Adipocyte (in vitro differentiated cells): ENCODE measurements around the gene ESYT1.
A peak's percentile ranks its signal among the peaks of the same experiment; 100 is the strongest.
"Not testable (repeated sequence)": the region's sequence is repeated elsewhere in the genome, so short reads cannot be mapped to it uniquely, and the experiment has no call there.

Experiments used
- DNase-seq: peaks from one replicate; pipeline ENCODE4 v3.0.0-alpha.2; 2015; ENCODE audit warnings: low read depth
- H3K27me3 ChIP-seq: replicated peaks from 2 replicates; pipeline ENCODE4 v1.7.0; 2013; ENCODE audit warnings: mild to moderate bottlenecking, low read length, moderate library complexity; ENCODE audit not compliant: control insufficient read depth, insufficient read depth
- H3K36me3 ChIP-seq: 2 replicates; pipeline ENCODE4 v1.7.0; 2013; ENCODE audit warnings: low read length, mild to moderate bottlenecking, moderate library complexity; ENCODE audit not compliant: control insufficient read depth, insufficient read depth, severe bottlenecking
- H3K4me1 ChIP-seq: 2 replicates; pipeline ENCODE4 v1.7.0; 2013; ENCODE audit warnings: mild to moderate bottlenecking, low read length, moderate library complexity; ENCODE audit not compliant: control insufficient read depth, insufficient read depth
- H3K4me3 ChIP-seq: 2 replicates; pipeline ENCODE4 v1.7.0; 2013; ENCODE audit warnings: mild to moderate bottlenecking, low read length, moderate library complexity
- H3K9ac ChIP-seq: 2 replicates; pipeline ENCODE4 v1.7.0; 2013; ENCODE audit warnings: mild to moderate bottlenecking, low read length, moderate library complexity
- H3K9me3 ChIP-seq: 2 replicates; pipeline ENCODE4 v1.7.0; 2013; ENCODE audit warnings: mild to moderate bottlenecking, low read length, moderate library complexity; ENCODE audit not compliant: control insufficient read depth

The ESYT1 gene

DNA sequence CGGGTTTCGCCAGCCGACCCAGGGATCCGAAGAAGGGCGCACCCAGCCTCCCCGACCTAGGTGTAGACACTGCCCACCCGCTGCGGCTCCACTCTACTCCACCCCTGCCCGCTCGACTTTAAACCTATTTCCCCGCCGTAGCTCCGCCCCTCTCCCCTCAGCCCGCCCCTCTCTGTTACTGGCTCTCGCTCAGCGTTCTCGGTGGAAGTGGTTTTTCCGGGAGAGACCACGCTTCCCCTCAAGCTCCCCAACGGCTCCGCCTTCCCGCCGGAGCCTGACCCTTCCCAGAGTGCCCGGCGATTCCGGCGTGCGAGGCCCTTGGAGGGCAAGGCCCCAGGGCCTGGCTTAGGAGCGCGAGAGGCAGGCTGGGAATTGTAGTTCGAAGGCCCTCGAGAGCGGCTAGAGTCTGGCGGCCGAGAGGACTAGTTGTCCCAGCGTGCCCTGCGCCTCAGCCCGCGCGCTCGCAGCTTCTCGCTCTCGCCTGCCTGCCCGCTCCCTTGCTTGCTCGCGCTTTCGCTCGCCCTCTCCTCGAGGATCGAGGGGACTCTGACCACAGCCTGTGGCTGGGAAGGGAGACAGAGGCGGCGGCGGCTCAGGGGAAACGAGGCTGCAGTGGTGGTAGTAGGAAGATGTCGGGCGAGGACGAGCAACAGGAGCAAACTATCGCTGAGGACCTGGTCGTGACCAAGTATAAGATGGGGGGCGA, 23.8 kb upstream of the ESYT1 start, which contains the start of gene PA2G4:
TSS of gene PA2G4 (plus strand) at position 451 of the 706 bp plus-strand sequence. CDS start at position 630, 179 bp downstream.
- Histone ChIP-seq H3K9ac (peak within 1 kb of the TSS; percentile 96), H3K9me3 (no peaks in the 10 kb centered on the region), H3K27me3 (no peaks in the 10 kb centered on the region), H3K4me3 (peak within 1 kb of the TSS; percentile 97), H3K36me3 (peaks cover 26% of the 10 kb centered on the region), H3K4me1 (peaks cover 24% of the 10 kb centered on the region)
- peak; percentile 100 for DNase-seq

DNA sequence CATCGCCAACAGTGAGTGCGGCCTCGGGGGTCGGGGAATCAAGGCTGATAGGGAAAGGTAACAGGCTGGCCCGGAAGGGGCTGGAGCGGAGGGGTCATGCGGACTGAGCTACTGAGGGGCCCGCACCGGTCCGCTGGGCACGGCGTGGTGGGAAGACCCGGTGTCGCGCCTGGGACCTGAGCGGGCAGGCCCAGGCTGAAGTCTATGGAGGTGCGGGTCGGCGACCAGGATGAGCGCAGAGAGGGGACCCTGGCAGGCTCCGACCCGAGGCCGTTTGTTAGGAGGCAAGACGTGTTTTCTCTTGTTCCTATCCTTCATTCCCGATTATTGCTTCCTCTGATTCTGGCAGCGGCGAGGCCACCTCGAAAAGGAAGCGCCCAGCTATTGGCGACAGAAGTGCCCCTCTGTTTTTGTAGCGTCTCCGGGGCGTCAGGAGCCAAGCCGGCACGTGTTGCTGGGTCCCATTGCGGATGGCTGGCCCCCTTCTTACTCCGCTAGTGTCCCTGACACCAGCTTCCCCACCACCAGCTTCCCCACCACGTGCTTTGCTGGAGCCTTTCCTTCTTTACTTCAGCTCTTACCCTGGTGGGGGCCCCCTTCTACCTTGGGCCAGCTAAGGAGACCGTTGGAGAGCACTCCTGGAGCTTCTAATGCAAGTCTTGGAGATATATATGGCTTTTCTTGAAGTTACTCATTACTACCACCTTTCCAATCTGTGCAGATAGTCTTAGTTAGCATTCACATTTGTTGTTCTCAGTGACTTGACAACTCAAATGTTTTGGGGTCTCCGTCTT, 23.1 kb upstream of the ESYT1 start:
- Histone ChIP-seq H3K9me3 (no peaks in the 10 kb centered on the region), H3K4me1 (peaks cover 24% of the 10 kb centered on the region), H3K9ac (peak overlapping the region; percentile 96), H3K4me3 (peak overlapping the region; percentile 97), H3K27me3 (no peaks in the 10 kb centered on the region), H3K36me3 (peaks cover 33% of the 10 kb centered on the region)
- DNase-seq = peak; percentile 52

DNA sequence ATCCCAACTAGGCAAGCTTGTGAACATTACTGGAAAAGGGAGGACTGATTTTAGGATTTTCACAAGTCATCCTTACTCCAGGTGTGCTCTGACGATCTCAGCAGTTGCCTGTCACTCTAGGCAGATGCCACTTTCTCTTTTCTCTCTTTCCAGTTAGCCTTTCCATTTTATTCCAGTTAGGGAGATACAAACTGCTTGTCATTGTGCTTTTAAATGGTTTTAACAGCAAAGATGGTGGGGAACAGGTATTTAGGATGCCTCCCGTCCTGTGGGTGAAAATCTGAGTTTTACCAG, 22.5 kb upstream of the ESYT1 start:
- Histone ChIP-seq H3K4me3 (peak overlapping the region; percentile 97), H3K27me3 (no peaks in the 10 kb centered on the region), H3K36me3 (peaks cover 39% of the 10 kb centered on the region), H3K4me1 (peaks cover 24% of the 10 kb centered on the region), H3K9ac (peak overlapping the region; percentile 96), H3K9me3 (no peaks in the 10 kb centered on the region)
- DNase-seq = no peak

DNA sequence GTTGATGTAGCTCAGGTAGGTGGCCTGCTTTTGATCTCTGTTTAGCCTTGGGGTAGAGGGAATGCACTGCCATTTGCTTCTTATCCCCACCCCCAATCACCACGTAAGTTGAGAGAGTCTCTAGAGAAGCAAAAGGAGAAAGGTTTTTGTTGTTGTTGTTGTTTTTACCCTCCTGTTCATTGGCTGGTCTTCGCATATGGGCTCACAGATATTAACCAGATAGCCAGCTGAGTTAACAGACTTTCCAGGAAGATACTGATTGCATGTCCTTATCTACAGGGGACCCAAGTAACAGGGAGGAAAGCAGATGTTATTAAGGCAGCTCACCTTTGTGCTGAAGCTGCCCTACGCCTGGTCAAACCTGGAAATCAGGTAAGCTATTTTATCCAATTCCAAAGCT, 20.8 kb upstream of the ESYT1 start:
- Histone ChIP-seq H3K36me3 (peaks cover 56% of the 10 kb centered on the region), H3K27me3 (no peaks in the 10 kb centered on the region), H3K9me3 (no peaks in the 10 kb centered on the region), H3K9ac (peak overlapping the region; percentile 22), H3K4me3 (no peak overlapping the region), H3K4me1 (peaks cover 24% of the 10 kb centered on the region)
- no peak for DNase-seq

DNA sequence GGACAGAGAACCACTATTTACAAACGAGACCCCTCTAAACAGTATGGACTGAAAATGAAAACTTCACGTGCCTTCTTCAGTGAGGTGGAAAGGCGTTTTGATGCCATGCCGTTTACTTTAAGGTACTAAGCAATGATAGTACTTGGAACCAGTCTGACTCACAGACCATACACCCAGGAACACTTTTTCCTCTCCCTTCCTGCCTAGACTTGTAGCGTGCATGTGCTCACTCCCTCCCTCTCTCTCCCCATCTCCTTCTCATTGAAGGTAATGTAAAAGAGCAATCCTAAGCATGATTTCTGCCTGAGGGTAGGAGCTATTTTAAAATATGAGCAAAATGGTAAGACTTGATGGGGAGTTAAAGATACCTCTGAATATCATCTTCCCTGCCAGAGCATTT, 17.5 kb upstream of the ESYT1 start:
- Histone ChIP-seq H3K27me3 (no peaks in the 10 kb centered on the region), H3K9ac (no peak overlapping the region), H3K9me3 (no peaks in the 10 kb centered on the region), H3K4me3 (no peak overlapping the region), H3K36me3 (peaks cover 72% of the 10 kb centered on the region), H3K4me1 (peaks cover 12% of the 10 kb centered on the region)
- DNase-seq = no peak

DNA sequence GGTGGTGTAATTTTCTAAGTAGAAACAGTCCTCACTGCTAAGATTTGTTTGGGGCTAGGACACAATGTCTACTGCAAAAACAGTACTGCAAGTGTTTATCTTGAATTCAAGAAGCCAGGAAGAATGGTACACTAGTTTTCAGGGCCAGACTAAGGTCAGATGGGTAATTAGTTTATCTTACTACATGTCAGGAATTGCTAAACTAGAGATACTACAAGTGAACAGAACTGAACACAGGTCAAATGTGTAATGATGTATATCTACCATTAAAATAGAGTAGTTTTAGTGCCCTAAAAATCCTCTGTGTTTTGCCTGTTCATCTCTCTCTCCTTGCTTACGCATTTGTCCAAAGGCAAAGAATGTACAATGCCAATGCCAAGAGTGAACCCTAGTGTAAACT, 14.0 kb upstream of the ESYT1 start:
- H3K4me1 ChIP-seq = peaks cover 9% of the 10 kb centered on the region
- no peaks in the 10 kb centered on the region for H3K9me3 ChIP-seq
- H3K4me3 ChIP-seq = no peak overlapping the region
- no peak overlapping the region for H3K9ac ChIP-seq
- no peak for DNase-seq
- peaks cover 51% of the 10 kb centered on the region for H3K36me3 ChIP-seq
- no peaks in the 10 kb centered on the region for H3K27me3 ChIP-seq

DNA sequence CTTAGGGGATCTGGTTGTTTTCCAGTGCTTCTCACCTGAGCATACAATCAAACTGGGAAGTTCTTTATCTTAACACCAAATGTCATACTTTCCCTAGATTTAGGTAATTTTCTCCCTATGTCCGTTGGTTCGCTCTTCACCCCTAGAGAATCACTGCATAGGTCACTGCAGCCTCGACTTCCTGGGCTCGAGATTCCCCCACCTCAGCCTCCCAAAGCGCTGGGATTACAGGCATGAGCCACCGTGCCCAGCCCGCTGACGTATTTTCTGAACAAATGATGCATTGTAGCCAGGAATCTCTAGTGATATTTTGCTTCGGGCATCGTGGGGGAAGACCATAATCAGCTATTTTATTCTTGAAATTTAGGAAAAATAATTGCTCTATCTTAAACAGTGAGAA, 12.7 kb upstream of the ESYT1 start:
- H3K36me3 ChIP-seq = peaks cover 41% of the 10 kb centered on the region
- H3K9ac ChIP-seq = peak overlapping the region; percentile 97
- H3K4me3 ChIP-seq = peak overlapping the region; percentile 94
- peak; percentile 57 for DNase-seq
- H3K4me1 ChIP-seq = peaks cover 21% of the 10 kb centered on the region
- H3K9me3 ChIP-seq = no peaks in the 10 kb centered on the region
- H3K27me3 ChIP-seq = no peaks in the 10 kb centered on the region

DNA sequence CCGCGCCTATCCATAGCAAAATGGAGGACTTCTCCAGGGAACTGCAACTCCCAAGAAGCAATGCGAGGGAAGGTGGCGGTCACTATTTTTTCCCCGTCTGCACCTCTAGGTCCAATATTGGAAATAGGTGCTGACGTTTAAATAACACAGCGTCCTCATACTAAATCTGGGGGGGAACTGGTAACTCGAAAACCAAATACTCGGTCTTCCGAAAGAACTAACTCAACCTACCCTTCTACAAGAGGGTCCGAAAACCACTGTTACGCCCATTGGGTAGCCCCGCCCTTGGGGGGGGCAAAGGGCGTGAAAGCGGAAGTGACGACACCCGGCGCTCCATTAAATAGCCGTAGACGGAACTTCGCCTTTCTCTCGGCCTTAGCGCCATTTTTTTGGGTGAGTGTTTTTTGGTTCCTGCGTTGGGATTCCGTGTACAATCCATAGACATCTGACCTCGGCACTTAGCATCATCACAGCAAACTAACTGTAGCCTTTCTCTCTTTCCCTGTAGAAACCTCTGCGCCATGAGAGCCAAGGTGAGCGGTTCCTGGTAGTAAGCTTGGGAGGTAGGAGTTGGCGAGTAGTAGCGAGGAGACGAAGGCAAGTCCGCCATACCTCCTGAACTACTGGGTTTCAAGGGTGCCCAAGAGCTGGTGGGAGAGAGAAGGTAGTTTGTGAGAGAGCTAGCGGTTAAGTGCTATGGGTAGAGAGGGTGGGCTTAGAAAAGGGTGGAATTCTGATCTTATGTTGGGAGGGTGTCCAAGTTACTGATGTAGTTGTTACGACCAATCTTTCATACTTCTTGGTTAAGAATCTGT, 11.6 kb upstream of the ESYT1 start, which contains the start of gene RPL41:
TSS of gene RPL41 (plus strand) at position 367 of the 815 bp plus-strand sequence.
- peaks cover 21% of the 10 kb centered on the region for H3K4me1 ChIP-seq
- peaks cover 41% of the 10 kb centered on the region for H3K36me3 ChIP-seq
- H3K27me3 ChIP-seq = no peaks in the 10 kb centered on the region
- DNase-seq = peak; percentile 98
- peak within 1 kb of the TSS; percentile 94 for H3K4me3 ChIP-seq
- peak within 1 kb of the TSS; percentile 97 for H3K9ac ChIP-seq
- no peaks in the 10 kb centered on the region for H3K9me3 ChIP-seq

DNA sequence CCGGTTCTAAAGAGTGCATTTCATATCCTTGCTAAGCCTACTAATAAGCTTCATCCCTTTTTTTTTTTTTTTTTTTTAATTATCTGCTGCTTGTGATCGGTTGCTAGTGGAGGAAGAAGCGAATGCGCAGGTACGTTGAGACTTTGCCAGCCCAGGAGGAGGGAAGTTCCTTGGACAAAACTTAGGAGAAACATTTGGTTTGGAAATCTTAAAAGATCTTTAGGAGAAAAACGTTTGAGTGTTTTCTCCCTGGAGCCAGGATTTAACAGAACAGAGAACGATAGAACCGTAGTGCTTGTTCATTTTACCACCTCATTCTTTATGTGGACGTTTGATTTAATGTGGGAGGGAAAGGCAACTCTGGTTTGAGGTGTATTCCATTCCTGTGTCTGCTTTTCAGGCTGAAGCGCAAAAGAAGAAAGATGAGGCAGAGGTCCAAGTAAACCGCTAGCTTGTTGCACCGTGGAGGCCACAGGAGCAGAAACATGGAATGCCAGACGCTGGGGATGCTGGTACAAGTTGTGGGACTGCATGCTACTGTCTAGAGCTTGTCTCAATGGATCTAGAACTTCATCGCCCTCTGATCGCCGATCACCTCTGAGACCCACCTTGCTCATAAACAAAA, 10.9 kb upstream of the ESYT1 start:
- H3K9me3 ChIP-seq, H3K27me3 ChIP-seq, DNase-seq: not testable (repeated sequence)
- H3K4me3 ChIP-seq = peak overlapping the region; percentile 94
- peak overlapping the region; percentile 97 for H3K9ac ChIP-seq
- peaks cover 21% of the 10 kb centered on the region for H3K4me1 ChIP-seq
- H3K36me3 ChIP-seq = peaks cover 38% of the 10 kb centered on the region

DNA sequence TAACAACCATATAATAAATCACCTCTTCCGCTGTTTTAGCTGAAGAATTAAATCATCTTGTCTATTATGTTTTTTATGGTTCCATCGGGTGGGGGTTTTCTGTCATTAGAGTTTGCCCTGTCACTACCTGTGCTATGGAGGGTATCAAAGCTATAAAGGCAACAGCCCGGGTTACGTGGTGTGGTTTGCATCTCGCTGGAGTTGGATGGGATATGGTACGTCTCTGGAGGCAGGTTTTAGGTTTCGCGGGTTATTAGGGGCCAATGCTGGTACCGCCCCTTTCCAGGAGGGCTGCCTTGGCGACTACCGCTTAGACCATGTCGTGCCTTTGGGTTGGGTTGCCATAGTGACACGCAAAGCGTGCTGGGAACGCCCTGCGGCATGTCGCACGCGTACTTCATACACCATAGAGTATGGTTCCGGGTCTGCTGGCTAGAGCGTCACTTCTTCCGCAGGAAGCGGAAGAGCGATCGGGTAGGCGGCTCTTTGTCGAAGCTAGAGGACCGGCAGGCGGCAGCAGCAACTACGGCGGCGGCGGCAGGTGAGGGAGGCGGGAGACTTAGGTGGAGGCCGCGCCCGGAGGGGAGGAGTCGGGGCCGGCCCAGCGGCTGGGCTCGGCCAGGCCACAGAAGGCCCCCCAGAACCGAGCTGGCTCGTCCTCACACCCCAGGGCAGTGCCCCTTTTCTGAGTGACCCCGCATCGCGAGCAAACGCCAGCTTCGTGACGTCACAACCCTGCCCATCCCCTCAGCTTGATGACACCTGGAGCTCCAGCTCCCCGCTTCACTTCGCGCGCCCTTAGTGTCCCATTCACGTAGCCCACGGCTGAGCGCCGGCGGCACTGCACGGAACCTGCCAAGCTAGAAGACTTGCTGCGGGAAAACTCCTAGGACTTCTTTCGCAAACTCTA, 10.0 kb upstream of the ESYT1 start, which contains the start of gene ZC3H10:
TSS of gene ZC3H10 (plus strand) at position 489 of the 910 bp plus-strand sequence. CDS start 2,297 bp downstream, outside the sequence.
- Histone ChIP-seq H3K9ac (peak within 1 kb of the TSS; percentile 97), H3K4me1 (peaks cover 27% of the 10 kb centered on the region), H3K27me3 (no peaks in the 10 kb centered on the region), H3K36me3 (peaks cover 32% of the 10 kb centered on the region), H3K9me3 (no peaks in the 10 kb centered on the region), H3K4me3 (peak within 1 kb of the TSS; percentile 94)
- peak; percentile 99 for DNase-seq
